BLaER1 (cell line): ENCODE results near the gene DDX25.

Experiments
- H3K27ac ChIP-seq: shearing (Covaris generic); formaldehyde crosslinking; 2 replicates; pipeline ENCODE4 v1.8.1; 2022
- H3K27me3 ChIP-seq: shearing (Covaris generic); formaldehyde crosslinking; 2 replicates; pipeline ENCODE4 v1.8.1; 2022
- H3K36me3 ChIP-seq: shearing (Covaris generic); formaldehyde crosslinking; 2 replicates; pipeline ENCODE4 v1.8.1; 2022
- H3K4me1 ChIP-seq: shearing (Covaris generic); formaldehyde crosslinking; 2 replicates; pipeline ENCODE4 v1.8.1; 2022
- H3K4me2 ChIP-seq: shearing (Covaris generic); formaldehyde crosslinking; 2 replicates; pipeline ENCODE4 v1.8.1; 2022
- H3K4me3 ChIP-seq: shearing (Covaris generic); formaldehyde crosslinking; 2 replicates; pipeline ENCODE4 v1.8.1; 2022
- H3K9ac ChIP-seq: shearing (Covaris generic); formaldehyde crosslinking; 2 replicates; pipeline ENCODE4 v1.8.1; 2022
- H3K9me3 ChIP-seq: shearing (Covaris generic); formaldehyde crosslinking; 2 replicates; pipeline ENCODE4 v1.8.1; 2022
- H4K20me1 ChIP-seq: shearing (Covaris generic); formaldehyde crosslinking; 2 replicates; pipeline ENCODE4 v1.8.1; 2022
- Cebpa-rat ChIP-seq: shearing (Covaris generic); IDR thresholded peaks from 2 replicates; pipeline ENCODE4 v1.8.1; 2022

DDX25 gene

DNA sequence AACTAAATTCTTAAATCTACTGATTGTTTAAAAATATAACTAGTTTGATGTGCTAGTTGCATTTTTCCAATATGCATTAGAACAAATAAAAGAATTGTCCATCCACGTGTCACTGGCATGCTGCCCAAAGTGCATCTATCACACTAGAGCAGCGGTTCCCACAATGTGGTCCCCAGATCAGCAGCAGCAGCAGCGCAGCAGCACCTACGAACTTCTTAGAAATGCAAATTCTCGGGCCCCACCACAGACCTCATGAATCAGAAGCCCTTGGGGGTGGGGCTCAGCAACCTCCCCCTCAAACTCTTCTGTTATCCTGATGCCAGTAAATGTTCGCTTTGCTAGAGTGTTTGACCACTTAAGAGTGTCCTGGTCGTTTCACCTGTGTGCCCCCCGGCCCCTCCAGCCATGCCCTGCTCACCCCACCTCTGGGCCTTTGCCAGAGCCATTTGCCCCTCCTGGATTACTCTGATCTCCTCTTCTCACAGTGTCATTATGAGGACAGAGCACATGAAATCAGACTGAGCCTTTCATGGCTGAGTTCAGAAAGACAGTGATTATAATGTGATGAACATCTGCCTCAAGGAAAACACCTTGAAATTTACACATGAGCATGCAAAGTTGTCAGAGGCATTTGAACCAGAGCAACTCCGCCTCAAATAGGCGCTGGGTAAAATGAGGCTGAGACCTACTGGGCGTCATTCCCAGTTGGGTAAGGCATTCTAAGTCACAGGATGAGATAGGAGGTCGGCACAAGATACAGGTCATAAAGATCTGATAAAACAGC, 28.9 kb downstream of the DDX25 start:
- Histone ChIP-seq H3K4me3 (no peak overlapping the region), H3K36me3 (no peaks in the 10 kb centered on the region), H3K4me1 (peaks cover 2% of the 10 kb centered on the region; the same call in 1 of the 2 replicates), H3K9ac (no peak overlapping the region), H3K4me2 (no peak overlapping the region), H4K20me1 (no peaks in the 10 kb centered on the region), H3K27me3 (no peaks in the 10 kb centered on the region), H3K27ac (no peak overlapping the region), H3K9me3 (no peaks in the 10 kb centered on the region)
- TF ChIP-seq Cebpa-rat, result no peak

DNA sequence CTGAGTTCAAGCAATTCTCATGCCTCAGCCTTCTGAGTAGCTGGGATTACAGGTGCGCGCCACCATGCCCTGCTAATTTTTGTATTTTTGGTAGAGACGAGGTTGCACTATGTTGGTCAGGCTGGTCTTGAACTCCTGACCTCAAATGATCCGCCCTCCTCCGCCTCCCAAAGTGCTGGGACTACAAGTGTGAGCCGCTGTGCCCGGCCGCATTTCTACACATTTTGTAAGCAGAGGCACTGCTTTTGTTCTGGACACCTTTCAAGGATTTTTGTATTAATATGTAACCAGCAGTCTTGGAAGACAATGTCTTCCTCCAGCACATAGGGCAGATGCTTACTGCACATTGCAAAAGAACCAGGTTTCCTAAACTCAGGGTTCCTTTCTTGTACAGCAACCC, 30.2 kb downstream of the DDX25 start:
- TF ChIP-seq Cebpa-rat, result no peak
- peaks cover 10% of the 10 kb centered on the region; the same call in 1 of the 2 replicates for H3K4me1 ChIP-seq
- no peaks in the 10 kb centered on the region for H3K36me3 ChIP-seq
- H3K9ac ChIP-seq, result no peak overlapping the region
- no peak overlapping the region for H3K27ac ChIP-seq
- no peaks in the 10 kb centered on the region for H4K20me1 ChIP-seq
- no peaks in the 10 kb centered on the region for H3K27me3 ChIP-seq
- H3K9me3 ChIP-seq, result no peaks in the 10 kb centered on the region
- H3K4me2 ChIP-seq, result no peak overlapping the region
- no peak overlapping the region for H3K4me3 ChIP-seq

DNA sequence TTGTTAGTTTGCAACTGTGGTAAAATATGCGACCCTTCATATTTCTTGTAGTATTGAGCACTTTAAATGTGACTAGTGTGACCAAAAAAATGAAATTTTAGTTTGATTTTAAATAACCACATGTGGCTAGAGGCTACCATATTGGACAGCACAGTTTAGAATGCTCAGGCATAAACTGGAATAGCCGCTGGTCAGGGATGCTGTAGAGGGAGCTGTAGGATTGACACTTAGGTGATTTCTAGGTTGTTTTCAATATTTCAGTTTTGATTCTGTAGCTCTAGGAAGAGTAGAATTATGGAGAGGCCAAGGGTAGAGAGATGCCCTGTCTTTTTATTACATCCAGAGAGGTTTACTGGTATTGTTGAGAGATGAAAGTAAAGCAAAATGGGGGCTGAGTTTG, 30.7 kb downstream of the DDX25 start:
- Histone ChIP-seq H3K27me3 (no peaks in the 10 kb centered on the region), H3K4me1 (peaks cover 10% of the 10 kb centered on the region; the same call in 1 of the 2 replicates), H3K36me3 (no peaks in the 10 kb centered on the region), H3K4me3 (no peak overlapping the region), H3K27ac (no peak overlapping the region), H3K9me3 (no peaks in the 10 kb centered on the region), H3K9ac (no peak overlapping the region), H3K4me2 (no peak overlapping the region), H4K20me1 (no peaks in the 10 kb centered on the region)
- no peak for TF ChIP-seq Cebpa-rat

DNA sequence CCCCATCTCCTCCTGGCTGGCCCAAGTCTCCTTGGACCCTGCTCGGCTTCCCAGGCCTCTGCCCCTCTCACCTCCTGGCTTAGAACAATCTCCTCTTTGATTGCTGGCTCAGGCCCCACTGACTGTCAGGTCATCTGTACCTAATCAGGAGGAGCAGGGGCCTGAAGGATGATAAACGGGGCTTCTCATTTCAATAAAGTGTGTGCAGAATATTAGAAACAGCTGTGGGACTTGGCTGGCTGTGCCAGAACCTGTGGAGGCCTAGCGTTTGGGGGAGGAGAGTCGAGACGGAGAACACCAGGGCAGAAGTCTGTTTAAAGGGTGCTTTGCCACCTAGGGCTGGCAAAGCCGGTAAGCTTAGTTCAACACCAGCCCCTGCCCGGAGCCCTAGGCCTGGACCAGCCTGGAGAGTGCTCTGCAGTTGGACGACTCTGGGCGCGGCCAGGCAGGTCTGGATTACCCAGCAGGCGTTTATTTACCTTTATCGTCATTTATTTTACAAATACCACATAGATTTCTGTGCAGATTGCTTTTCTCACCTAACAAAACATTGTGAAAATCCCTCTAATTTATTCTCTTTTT, 31.4 kb downstream of the DDX25 start:
- no peak overlapping the region for H3K4me3 ChIP-seq
- H3K4me1 ChIP-seq, result peaks cover 10% of the 10 kb centered on the region; the same call in 1 of the 2 replicates
- TF ChIP-seq Cebpa-rat, result no peak
- H4K20me1 ChIP-seq, result no peaks in the 10 kb centered on the region
- H3K9me3 ChIP-seq, result no peaks in the 10 kb centered on the region
- no peak overlapping the region for H3K9ac ChIP-seq
- no peak overlapping the region for H3K27ac ChIP-seq
- no peak overlapping the region for H3K4me2 ChIP-seq
- no peaks in the 10 kb centered on the region for H3K36me3 ChIP-seq
- no peaks in the 10 kb centered on the region for H3K27me3 ChIP-seq

DNA sequence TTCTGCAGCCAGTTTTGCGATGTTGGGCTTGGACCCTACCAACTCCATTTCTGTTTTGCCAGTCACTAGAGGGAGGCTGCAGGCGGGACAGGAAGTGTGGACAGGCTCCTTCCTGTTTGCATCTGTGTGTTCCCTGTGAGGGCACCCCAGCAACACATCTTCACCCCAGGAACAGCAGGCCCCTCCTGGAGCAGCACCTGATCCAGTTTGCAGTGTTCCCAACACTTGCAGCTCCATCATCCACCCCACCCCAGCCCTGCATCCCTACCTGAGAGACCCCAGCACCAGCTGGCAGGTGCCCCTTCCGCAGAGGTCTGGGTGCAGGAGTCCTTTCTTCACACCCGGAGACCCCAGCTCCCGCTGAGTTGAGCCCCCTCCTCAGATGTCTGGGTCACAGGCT, 34.1 kb downstream of the DDX25 start:
- peak overlapping the region; percentile 48 for H3K4me2 ChIP-seq
- peaks cover 34% of the 10 kb centered on the region for H3K4me1 ChIP-seq
- no peak for TF ChIP-seq Cebpa-rat
- H3K36me3 ChIP-seq, result no peaks in the 10 kb centered on the region
- H3K27ac ChIP-seq, result no peak overlapping the region
- no peaks in the 10 kb centered on the region for H3K9me3 ChIP-seq
- H3K4me3 ChIP-seq, result no peak overlapping the region
- no peaks in the 10 kb centered on the region for H4K20me1 ChIP-seq
- no peaks in the 10 kb centered on the region for H3K27me3 ChIP-seq
- H3K9ac ChIP-seq, result no peak overlapping the region

DNA sequence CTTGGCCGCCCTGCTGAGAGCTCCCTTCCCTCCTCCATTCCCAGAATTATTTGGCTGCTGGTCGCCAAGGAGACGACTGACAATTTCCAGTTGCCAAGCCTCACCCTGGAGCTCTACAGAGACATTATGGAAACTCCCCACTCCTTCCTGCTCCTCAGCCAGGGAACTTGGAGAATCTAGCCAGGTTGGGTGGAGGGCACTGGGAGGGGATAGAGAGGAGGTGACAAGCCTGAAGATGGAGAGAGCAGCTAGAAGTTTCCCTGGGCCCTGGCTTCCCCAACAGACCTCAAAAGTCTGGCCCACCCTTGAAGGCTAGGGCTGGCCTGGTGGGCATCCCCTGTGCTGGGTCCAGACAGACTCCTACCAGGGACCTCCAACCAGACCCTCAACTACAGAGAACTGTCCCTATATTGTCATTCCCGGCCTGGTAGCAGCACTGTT, 34.8 kb downstream of the DDX25 start:
- Histone ChIP-seq H3K9me3 (no peaks in the 10 kb centered on the region), H3K27me3 (no peaks in the 10 kb centered on the region), H3K27ac (no peak overlapping the region), H3K36me3 (no peaks in the 10 kb centered on the region), H3K4me1 (peaks cover 34% of the 10 kb centered on the region), H4K20me1 (no peaks in the 10 kb centered on the region), H3K4me3 (no peak overlapping the region), H3K4me2 (no peak overlapping the region), H3K9ac (no peak overlapping the region)
- no peak for TF ChIP-seq Cebpa-rat

DNA sequence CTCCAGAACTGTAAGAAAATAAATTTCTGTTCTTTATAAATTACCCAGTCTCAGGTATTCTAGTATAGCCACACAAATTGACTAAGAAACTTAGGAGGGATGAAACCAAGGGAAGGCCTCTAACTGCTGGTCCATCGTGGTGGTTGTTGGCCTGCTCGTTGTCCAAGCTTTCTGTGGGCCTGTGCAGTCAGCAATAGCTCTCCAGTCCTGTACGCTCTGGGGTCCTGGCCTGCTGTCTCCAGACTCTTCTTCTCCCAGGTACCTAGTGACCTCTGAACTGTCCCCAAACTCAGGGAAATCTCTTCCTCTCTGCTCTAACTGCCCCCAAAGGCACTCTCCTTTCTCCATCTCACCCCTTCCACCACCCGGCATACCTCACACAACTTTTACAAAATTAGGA, 35.8 kb downstream of the DDX25 start:
- no peaks in the 10 kb centered on the region for H3K9me3 ChIP-seq
- no peaks in the 10 kb centered on the region for H4K20me1 ChIP-seq
- no peak for TF ChIP-seq Cebpa-rat
- no peak overlapping the region for H3K4me2 ChIP-seq
- no peaks in the 10 kb centered on the region for H3K27me3 ChIP-seq
- no peaks in the 10 kb centered on the region for H3K36me3 ChIP-seq
- H3K9ac ChIP-seq, result no peak overlapping the region
- H3K27ac ChIP-seq, result no peak overlapping the region
- H3K4me1 ChIP-seq, result peaks cover 34% of the 10 kb centered on the region
- H3K4me3 ChIP-seq, result no peak overlapping the region

DNA sequence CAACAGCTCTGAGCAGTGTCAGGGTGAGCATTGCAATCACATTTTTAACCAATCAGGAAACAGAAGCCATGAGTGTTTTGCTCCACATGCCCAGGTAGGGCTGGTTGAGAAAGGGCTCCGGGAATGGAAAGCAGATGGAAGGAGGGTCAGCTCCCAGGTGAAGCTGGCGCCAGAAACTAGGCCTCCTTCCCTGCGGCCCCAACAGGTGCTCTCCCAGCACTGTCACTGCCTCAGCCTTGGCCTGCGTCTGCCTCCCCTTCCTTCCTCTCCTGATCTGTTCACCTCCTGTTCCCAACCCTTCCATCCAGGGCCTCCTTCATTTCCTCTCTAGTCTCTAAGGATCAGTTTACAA, 36.9 kb downstream of the DDX25 start:
- Histone ChIP-seq H3K4me2 (peak overlapping the region; percentile 73), H3K4me3 (no peak overlapping the region), H3K36me3 (no peaks in the 10 kb centered on the region), H4K20me1 (no peaks in the 10 kb centered on the region), H3K27ac (peak overlapping the region; percentile 64), H3K27me3 (no peaks in the 10 kb centered on the region), H3K4me1 (peaks cover 42% of the 10 kb centered on the region), H3K9ac (no peak overlapping the region; the same call in 1 of the 2 replicates), H3K9me3 (no peaks in the 10 kb centered on the region)
- TF ChIP-seq Cebpa-rat, result no peak

DNA sequence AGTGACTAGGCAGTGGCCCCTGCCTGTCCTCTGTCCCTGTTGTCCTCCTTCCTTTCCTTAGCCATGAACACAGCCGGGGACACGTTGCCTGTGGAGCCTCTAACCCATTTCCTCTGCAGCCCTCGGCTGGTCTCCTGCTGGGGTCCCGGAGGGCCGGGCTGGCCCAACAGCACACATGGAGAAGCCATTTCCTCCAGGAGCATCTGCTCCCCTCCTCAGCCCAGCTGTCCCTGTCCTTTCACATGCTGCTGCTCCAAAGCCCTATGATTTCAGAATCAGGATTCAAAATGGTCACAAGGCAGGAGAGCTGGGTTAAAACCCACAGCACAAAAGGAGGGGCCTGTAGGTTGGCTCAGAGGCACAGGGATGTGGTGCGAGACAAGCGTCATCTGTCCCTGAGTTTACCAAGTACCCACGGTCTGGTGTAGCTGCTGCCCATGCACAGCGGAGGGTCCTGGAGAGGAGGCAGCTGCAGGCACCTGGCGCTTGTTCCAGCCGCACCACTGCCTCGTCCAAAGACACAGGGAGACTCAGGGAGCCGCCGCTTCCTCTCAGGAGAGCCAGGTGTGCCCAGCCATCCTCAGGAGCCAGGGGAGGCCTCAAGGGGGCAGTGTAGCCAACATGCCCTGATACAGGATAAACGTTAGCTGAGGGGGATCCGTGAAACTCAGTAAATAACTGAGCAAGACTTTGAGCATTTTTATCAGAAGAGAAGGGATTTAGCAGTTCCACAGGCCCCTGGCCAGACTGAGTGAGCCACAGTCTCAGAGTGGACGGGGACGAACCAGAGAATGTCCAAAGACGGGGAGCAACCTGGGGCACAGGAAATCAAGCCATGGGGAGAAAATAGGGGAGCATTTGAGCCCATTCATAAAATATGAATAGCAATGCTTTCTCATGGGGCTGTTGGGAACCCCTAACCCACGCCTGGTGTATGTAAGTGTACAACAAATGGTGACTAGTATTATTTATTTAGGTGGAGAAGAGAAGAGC, 37.6 kb downstream of the DDX25 start:
- no peaks in the 10 kb centered on the region for H3K9me3 ChIP-seq
- H3K27me3 ChIP-seq, result no peaks in the 10 kb centered on the region
- H3K4me1 ChIP-seq, result peaks cover 49% of the 10 kb centered on the region
- no peak overlapping the region for H3K4me3 ChIP-seq
- H3K27ac ChIP-seq, result peak overlapping the region; percentile 64
- H3K36me3 ChIP-seq, result no peaks in the 10 kb centered on the region
- H4K20me1 ChIP-seq, result no peaks in the 10 kb centered on the region
- H3K4me2 ChIP-seq, result peak overlapping the region; percentile 73
- peak overlapping the region; percentile 7; the same call in 1 of the 2 replicates for H3K9ac ChIP-seq
- no peak for TF ChIP-seq Cebpa-rat
